Fibroblast of mammary gland (primary cell): ENCODE results near the gene MGME1.
A peak's percentile ranks its signal among the peaks of the same experiment; 100 is the strongest.

Experiments
- DNase-seq: peaks from one replicate; pipeline ENCODE4 v3.0.0-alpha.2; 2010; ENCODE audit warnings: low read depth
- H3K4me3 ChIP-seq: 2 replicates; pipeline ENCODE4 v1.5.1; 2011; ENCODE audit warnings: low read depth, mild to moderate bottlenecking, low read length, moderate library complexity; ENCODE audit not compliant: control insufficient read depth
- TF ChIP-seq, protein P1 (sequence below): conservative IDR thresholded peaks from 2 replicates; pipeline ENCODE4 v1.5.1; 2011; ENCODE audit warnings: low read depth, low read length, inconsistent platforms; ENCODE audit not compliant: control insufficient read depth, insufficient read depth

The MGME1 gene

DNA sequence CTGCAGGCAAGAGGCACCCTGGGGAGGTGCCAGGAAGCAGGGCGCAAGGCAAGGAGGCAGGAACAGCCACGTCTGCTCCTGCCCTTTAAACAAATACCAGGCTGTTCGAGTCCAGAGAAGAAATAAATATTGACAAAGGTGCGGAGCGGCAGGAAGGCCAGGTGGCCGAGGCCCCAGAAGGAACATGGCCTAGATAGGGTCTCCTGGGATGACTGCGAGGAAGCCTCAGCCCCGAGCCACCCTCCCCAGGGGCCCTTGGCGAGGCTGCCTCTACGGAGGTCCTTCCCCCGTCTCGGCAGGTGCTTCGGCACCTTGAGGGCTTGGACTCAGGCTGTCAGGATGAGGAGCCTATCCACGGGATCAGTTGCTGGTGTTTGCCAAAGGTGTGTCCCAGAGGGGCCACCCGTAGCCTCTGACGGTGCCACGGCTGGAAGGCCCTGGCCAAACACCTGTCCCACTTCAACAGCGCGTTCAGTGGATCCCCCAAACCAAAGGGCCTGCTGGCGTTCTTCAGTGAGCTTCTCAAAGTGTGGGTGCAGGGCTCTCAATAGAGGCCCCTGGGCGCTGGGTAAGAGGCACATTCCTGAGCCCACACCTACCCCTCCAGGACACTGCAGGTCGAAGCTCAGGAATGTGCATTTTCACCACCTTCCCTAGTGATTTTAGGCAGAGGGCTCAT, 40.0 kb upstream of the MGME1 start:
- H3K4me3 ChIP-seq, result no peak overlapping the region
- TF ChIP-seq, protein P1, sequence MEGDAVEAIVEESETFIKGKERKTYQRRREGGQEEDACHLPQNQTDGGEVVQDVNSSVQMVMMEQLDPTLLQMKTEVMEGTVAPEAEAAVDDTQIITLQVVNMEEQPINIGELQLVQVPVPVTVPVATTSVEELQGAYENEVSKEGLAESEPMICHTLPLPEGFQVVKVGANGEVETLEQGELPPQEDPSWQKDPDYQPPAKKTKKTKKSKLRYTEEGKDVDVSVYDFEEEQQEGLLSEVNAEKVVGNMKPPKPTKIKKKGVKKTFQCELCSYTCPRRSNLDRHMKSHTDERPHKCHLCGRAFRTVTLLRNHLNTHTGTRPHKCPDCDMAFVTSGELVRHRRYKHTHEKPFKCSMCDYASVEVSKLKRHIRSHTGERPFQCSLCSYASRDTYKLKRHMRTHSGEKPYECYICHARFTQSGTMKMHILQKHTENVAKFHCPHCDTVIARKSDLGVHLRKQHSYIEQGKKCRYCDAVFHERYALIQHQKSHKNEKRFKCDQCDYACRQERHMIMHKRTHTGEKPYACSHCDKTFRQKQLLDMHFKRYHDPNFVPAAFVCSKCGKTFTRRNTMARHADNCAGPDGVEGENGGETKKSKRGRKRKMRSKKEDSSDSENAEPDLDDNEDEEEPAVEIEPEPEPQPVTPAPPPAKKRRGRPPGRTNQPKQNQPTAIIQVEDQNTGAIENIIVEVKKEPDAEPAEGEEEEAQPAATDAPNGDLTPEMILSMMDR, result no peak
- no peak for DNase-seq

DNA sequence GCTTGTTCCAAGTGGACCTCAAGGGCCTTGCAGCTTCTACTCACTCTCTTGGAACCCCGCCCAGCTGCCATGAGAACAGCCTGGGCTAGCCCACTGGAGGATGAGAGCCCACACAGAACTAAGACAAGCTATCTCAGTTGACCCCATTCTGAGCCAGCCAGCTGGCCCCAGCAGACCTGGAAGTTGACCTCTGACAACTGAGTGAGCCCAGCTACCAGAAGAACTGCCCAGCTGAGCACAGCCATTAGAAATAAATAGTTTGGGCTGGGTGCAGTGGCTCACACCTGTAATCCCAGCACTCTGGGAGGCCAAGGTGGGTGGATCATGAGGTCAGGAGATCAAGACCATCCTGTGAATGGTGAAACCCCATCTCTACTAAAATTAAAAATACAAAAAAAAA, 37.3 kb upstream of the MGME1 start:
- TF ChIP-seq, protein P1, result no peak
- H3K4me3 ChIP-seq, result no peak overlapping the region
- no peak for DNase-seq

DNA sequence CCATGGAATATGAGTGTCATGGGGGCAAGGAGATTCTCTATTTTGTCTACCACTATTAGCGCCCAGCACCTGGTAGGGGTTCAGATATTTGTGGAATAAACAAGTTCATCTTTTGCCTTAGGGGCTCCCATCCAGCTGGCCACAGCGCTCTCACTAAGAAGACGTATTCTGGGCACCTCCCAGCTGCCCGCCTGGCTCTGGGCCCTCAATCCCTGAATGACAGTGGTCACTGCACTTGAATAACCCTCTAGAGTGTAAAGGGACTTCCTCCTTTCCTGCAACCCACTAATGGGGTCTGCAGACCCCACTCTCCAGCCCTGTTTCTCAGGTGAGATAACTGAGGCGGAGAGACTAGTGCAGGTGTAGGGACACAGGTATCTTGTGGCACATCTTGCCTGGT, 36.4 kb upstream of the MGME1 start:
- H3K4me3 ChIP-seq, result no peak overlapping the region
- DNase-seq, result no peak
- TF ChIP-seq, protein P1, result no peak

DNA sequence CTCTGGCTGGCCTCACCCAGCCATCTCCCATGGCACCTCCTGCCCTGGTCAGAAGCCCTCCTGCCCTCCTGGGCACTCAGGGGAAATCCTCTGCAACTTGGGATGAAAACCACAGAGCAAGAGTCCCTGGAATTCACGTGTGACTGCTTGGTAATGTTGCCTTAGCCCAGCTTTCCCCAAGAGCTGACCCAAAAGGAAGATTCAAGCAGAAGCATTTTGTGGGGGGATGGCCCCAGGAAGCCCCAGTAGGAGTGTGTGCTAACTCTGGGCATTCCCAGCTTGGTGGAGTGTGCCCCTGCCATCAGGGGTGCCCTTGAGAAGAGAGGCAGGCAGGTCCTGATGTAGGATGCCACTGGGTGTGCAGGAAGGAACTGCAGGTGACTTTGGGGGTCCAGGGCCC, 35.7 kb upstream of the MGME1 start:
- TF ChIP-seq, protein P1, result no peak
- H3K4me3 ChIP-seq, result no peak overlapping the region
- DNase-seq, result no peak

DNA sequence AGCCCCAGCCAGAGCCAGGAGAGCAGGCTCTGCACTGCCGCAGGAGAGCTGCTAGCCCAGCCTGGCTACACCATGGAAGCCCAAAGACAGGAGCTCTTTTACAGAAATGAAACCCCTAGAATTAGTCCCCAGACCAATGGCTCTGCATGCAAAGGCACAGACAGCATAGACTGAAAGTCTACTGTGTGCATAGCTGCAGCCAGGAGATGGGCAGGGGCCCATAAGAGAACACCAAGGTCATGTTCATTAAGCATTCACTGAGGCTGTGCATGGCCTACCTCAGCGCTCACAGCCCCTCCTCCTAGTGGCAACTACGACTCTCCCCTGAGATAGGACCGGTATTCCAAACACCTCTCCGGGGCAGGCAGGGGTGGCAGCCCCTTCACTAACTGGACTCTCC, 35.1 kb upstream of the MGME1 start:
- no peak overlapping the region for H3K4me3 ChIP-seq
- TF ChIP-seq, protein P1, result no peak
- DNase-seq, result no peak

DNA sequence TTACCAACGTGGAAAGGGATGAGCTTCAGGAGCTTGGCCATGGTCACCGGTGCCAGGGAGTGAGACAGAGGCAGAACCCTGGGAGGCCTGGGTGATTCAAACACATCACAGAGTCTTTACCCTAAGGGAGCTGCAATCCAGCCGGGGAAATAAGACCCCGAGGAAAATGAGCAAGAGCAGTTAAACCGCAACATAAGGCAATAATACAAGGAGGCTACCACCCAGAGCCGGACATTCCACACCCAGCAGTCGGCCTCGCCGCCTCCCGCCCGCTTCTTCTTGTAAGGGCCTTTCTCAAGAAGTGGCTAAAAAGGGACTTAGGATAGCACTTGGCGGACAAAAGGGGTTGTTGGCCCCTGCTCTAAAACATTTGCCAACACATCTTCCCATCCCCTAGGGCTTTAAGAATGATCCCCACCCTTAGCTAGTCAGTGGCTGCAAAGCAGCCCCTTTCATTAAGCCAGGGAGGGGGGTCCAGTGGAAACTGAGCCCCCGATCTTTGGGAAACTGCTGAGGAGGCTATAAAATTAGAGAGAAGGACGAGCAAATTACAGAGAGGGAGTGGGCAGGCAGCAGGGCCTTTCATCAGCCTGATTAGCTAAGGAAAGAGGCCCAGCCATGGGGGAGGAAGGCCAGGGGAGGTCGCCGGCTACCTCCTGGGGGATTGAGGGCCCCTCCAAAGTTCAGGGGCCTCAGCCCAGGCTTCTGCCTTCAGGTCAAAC, 34.5 kb upstream of the MGME1 start:
- peak; percentile 69 for DNase-seq
- H3K4me3 ChIP-seq, result no peak overlapping the region
- TF ChIP-seq, protein P1, result no peak
